A549 (cell line): ENCODE measurements around the gene DDIAS. TPM values are rescaled to one million over a fixed set of nuclear protein-coding genes. Genes with fewer than 3 reads are reported as not detected.

Experiments used
- ATAC-seq, 2 experiments: fragments of 200-7000 bp in 1 of 2; fragments of >200 bp in 1 of 2; cut with Nextera tagmentation in 1 of 2; cut with Tn5 transposase in 1 of 2; 3 replicates each; pipeline versions ENCODE4 v1.8.0 to v1.9.1; 2018 to 2020; ENCODE audit warnings: mild to moderate bottlenecking in 1 of 2, moderate library complexity in 1 of 2
- CTCF ChIA-PET: fragments of 300-600 bp; sonication (Branson Sonifier 250); formaldehyde crosslinking; extraction: SDS; loops from one replicate; lab custom pipeline; 2021; ENCODE audit warnings: antibody characterized with exemption, inconsistent platforms; lab: Yijun Ruan, JAX
- POLR2A ChIA-PET: fragments of 350-600 bp; formaldehyde crosslinking; extraction: SDS; loops from one replicate; lab custom pipeline; 2021; ENCODE audit warnings: antibody characterized with exemption, inconsistent platforms; lab: Yijun Ruan, JAX
- DNase-seq, 2 experiments: peaks; one replicate each; pipeline versions ENCODE4 v3.0.0 to v3.0.0-alpha.2; 2011 to 2016; ENCODE audit warnings: low read depth in 1 of 2, low spot score in 1 of 2
- FAIRE-seq: peaks from 2 replicates; lab custom pipeline; 2011; peaks lifted over from hg19 to GRCh38; lab: Jason Lieb, UNC
- H3K27ac ChIP-seq, 2 experiments: fragments of >200 bp; sonication (Bioruptor Twin); formaldehyde crosslinking; 3 replicates each; pipeline ENCODE4 v1.5.1; 2016 to 2017
- H3K4me1 ChIP-seq: fragments of >200 bp; sonication (Bioruptor Twin); formaldehyde crosslinking; 3 replicates; pipeline ENCODE4 v1.6.1; 2016
- H3K4me2 ChIP-seq: fragments of >200 bp; sonication (Bioruptor Twin); formaldehyde crosslinking; 3 replicates; pipeline ENCODE4 v1.6.1; 2016
- H3K4me3 ChIP-seq: fragments of >200 bp; sonication (Bioruptor Twin); formaldehyde crosslinking; 3 replicates; pipeline ENCODE4 v1.5.1; 2016
- H3K9me3 ChIP-seq: fragments of >200 bp; sonication (Bioruptor Twin); formaldehyde crosslinking; 3 replicates; pipeline ENCODE4 v1.6.1; 2016
- ATOH8 ChIP-seq: fragments of 250-450 bp; sonication (Bioruptor Pico); IDR thresholded peaks from 2 replicates; pipeline ENCODE4 v1.5.0; 2020; ENCODE audit warnings: low read depth, mild to moderate bottlenecking, moderate library complexity
- BHLHE40 ChIP-seq: IDR thresholded peaks from 2 replicates; pipeline ENCODE4 v1.6.1; 2012; ENCODE audit warnings: low read depth, low read length, inconsistent platforms
- CBX2 ChIP-seq: fragments of 200-600 bp; sonication (generic); IDR thresholded peaks from 2 replicates; pipeline ENCODE4 v1.6.1; 2016; ENCODE audit warnings: low read depth, mild to moderate bottlenecking, borderline replicate concordance
- CHD2 ChIP-seq: fragments of 150-350 bp; IDR thresholded peaks from 2 replicates; pipeline ENCODE4 v1.6.1; 2014; ENCODE audit warnings: low read length; ENCODE audit not compliant: partially characterized antibody
- CHD4 ChIP-seq: fragments of 200-600 bp; sonication (generic); IDR thresholded peaks from 2 replicates; pipeline ENCODE4 v1.6.1; 2016; ENCODE audit warnings: antibody characterized with exemption, mild to moderate bottlenecking, borderline replicate concordance
- EHMT2 ChIP-seq: fragments of 200-600 bp; sonication (generic); IDR thresholded peaks from 2 replicates; pipeline ENCODE4 v1.6.1; 2016; ENCODE audit warnings: antibody characterized with exemption, low read depth, mild to moderate bottlenecking, moderate library complexity
- EP300 ChIP-seq, 2 experiments: fragments of >200 bp; sonication (Bioruptor Twin); formaldehyde crosslinking; IDR thresholded peaks; 2 replicates in 1 of 2; 3 replicates in 1 of 2; pipeline ENCODE4 v1.6.1; 2016 to 2017
- FOSB ChIP-seq: fragments of 250-450 bp; sonication (Bioruptor Pico); IDR thresholded peaks from 2 replicates; pipeline ENCODE4 v1.5.0; 2020; ENCODE audit warnings: mild to moderate bottlenecking, moderate library complexity
- FOSL2 ChIP-seq, 2 experiments: fragments of 450-650 bp in 1 of 2; fragments of >200 bp in 1 of 2; sonication (Bioruptor Twin) in 1 of 2; formaldehyde crosslinking; IDR thresholded peaks; 2 replicates each; pipeline versions ENCODE4 v1.5.0 to v1.6.1; 2016 to 2020; ENCODE audit warnings: mild to moderate bottlenecking in 1 of 2, moderate library complexity in 1 of 2
- FOXS1 ChIP-seq: fragments of 250-450 bp; sonication (Bioruptor Pico); IDR thresholded peaks from 2 replicates; pipeline ENCODE4 v1.5.0; 2020; ENCODE audit warnings: mild to moderate bottlenecking, moderate library complexity
- GATA3 ChIP-seq: IDR thresholded peaks from 2 replicates; pipeline ENCODE4 v1.6.1; 2012; ENCODE audit warnings: borderline replicate concordance
- HES2 ChIP-seq: fragments of >200 bp; sonication (Bioruptor Twin); formaldehyde crosslinking; IDR thresholded peaks from 2 replicates; pipeline ENCODE4 v1.6.1; 2016
- HEYL ChIP-seq: fragments of 250-450 bp; sonication (Bioruptor Pico); IDR thresholded peaks from 2 replicates; pipeline ENCODE4 v1.8.0; 2021; ENCODE audit warnings: mild to moderate bottlenecking, moderate library complexity
- HOXB13 ChIP-seq: fragments of 250-450 bp; sonication (Bioruptor Pico); IDR thresholded peaks from 2 replicates; pipeline ENCODE4 v1.5.0; 2020; ENCODE audit warnings: low read depth, mild to moderate bottlenecking, moderate library complexity
- JUNB ChIP-seq: fragments of >200 bp; sonication (Bioruptor Twin); formaldehyde crosslinking; IDR thresholded peaks from 2 replicates; pipeline ENCODE4 v1.6.1; 2016
- KDM1A ChIP-seq: fragments of 200-600 bp; sonication (generic); IDR thresholded peaks from 2 replicates; pipeline ENCODE4 v1.6.1; 2016; ENCODE audit warnings: low read depth, mild to moderate bottlenecking
- MAFK ChIP-seq: fragments of 450-650 bp; IDR thresholded peaks from 2 replicates; pipeline ENCODE4 v1.6.1; 2014; ENCODE audit not compliant: partially characterized antibody
- MAX ChIP-seq: IDR thresholded peaks from 2 replicates; pipeline ENCODE4 v1.6.1; 2012
- MAZ ChIP-seq: fragments of 150-350 bp; IDR thresholded peaks from 2 replicates; pipeline ENCODE4 v1.6.1; 2014; ENCODE audit warnings: antibody characterized with exemption, low read depth, low read length, borderline replicate concordance
- NFE2L2 ChIP-seq: fragments of 150-350 bp; conservative IDR thresholded peaks from 2 replicates; pipeline ENCODE4 v1.6.1; 2014; ENCODE audit warnings: low read length
- NR3C1 ChIP-seq: fragments of >200 bp; sonication (Bioruptor Twin); formaldehyde crosslinking; IDR thresholded peaks from 3 replicates; pipeline ENCODE4 v1.6.1; 2017
- PBX3 ChIP-seq: IDR thresholded peaks from 2 replicates; pipeline ENCODE4 v1.6.1; 2012
- PHF8 ChIP-seq: fragments of 200-600 bp; sonication (generic); IDR thresholded peaks from 2 replicates; pipeline ENCODE4 v1.6.1; 2016; ENCODE audit warnings: low read depth, mild to moderate bottlenecking, antibody characterized with exemption, moderate library complexity, borderline replicate concordance
- RARB ChIP-seq: fragments of 250-450 bp; sonication (Bioruptor Pico); IDR thresholded peaks from 2 replicates; pipeline ENCODE4 v1.8.0; 2021; ENCODE audit warnings: mild to moderate bottlenecking, moderate library complexity
- REST ChIP-seq: fragments of 200-600 bp; sonication (generic); IDR thresholded peaks from 2 replicates; pipeline ENCODE4 v1.6.1; 2016; ENCODE audit warnings: antibody characterized with exemption, mild to moderate bottlenecking, moderate library complexity
- RFX5 ChIP-seq: fragments of 450-650 bp; IDR thresholded peaks from 2 replicates; pipeline ENCODE4 v1.7.1; 2014; ENCODE audit warnings: antibody characterized with exemption, mild to moderate bottlenecking, moderate library complexity
- TFCP2L1 ChIP-seq: fragments of 250-450 bp; sonication (Bioruptor Pico); IDR thresholded peaks from 2 replicates; pipeline ENCODE4 v1.5.0; 2021; ENCODE audit warnings: mild to moderate bottlenecking
- TP53 ChIP-seq: fragments of 250-450 bp; sonication (Bioruptor Pico); IDR thresholded peaks from 2 replicates; pipeline ENCODE4 v1.5.0; 2021; ENCODE audit warnings: mild to moderate bottlenecking, moderate library complexity
- ZC3H11A ChIP-seq: fragments of 450-650 bp; IDR thresholded peaks from 2 replicates; pipeline ENCODE4 v1.6.1; 2014; ENCODE audit warnings: antibody characterized with exemption, mild to moderate bottlenecking
- ZFP36 ChIP-seq: fragments of 450-650 bp; IDR thresholded peaks from 2 replicates; pipeline ENCODE4 v1.6.1; 2014; ENCODE audit warnings: borderline replicate concordance; ENCODE audit not compliant: partially characterized antibody
- ZNF302 ChIP-seq: fragments of 250-450 bp; sonication (Bioruptor Pico); IDR thresholded peaks from 2 replicates; pipeline ENCODE4 v1.9.0; 2021; ENCODE audit warnings: inconsistent platforms, mild to moderate bottlenecking, moderate library complexity
- WGBS: methylation state at CpG from one replicate; pipeline ENCODE4 v1.1.6; 2017; ENCODE audit errors: missing lambda C conversion rate; 5-methylcytosine and 5-hydroxymethylcytosine counted together
- polyA minus RNA-seq: library from RNA; depleted of rRNA, polyadenylated mRNA; stranded (reverse); fragments of >200 nt; gene quantifications from 2 replicates; pipeline ENCODE4 v1.2.3, GENCODE V29; 2011; rRNA and poly(A)+ RNA removed
- polyA plus RNA-seq, 4 experiments: library from polyadenylated mRNA; depleted of rRNA in 3 of 4; stranded (reverse); fragments of >200 nt; fragmentation: RNase III in 1 of 4; extraction: RNeasy Plus Mini Kit Qiagen cat#74134 plus additional on column Dnase treatment in 1 of 4; gene quantifications; 2 replicates in 3 of 4; 3 replicates in 1 of 4; pipeline ENCODE4 v1.2.3, GENCODE V29; 2011 to 2017
- TF ChIP-seq, protein P1 (sequence below): IDR thresholded peaks from 2 replicates; pipeline ENCODE4 v1.6.1; 2012; ENCODE audit warnings: low read depth, borderline replicate concordance

DDIAS gene
- polyA plus RNA-seq (2011; rRNA removed), result 19.9 and 23.9 TPM in 2 replicates
- 9.1 and 11.7 TPM in 2 replicates for polyA plus RNA-seq (2012; cell fraction: cytosol; rRNA removed)
- polyA plus RNA-seq (2012; cell fraction: nucleus; rRNA removed), result 4.8 and 6.5 TPM in 2 replicates
- 14.7 to 19.6 TPM (median 16.1 TPM) in 3 replicates for polyA plus RNA-seq (2017; fragmentation: RNase III; extraction: RNeasy Plus Mini Kit Qiagen cat#74134 plus additional on column Dnase treatment)
- polyA minus RNA-seq, result 19.2 and 37.9 TPM in 2 replicates

- FAIRE-seq (no peak), DNase-seq (peak; percentile 92 to 98), ATAC-seq (peak; percentile 71 to 85)
- Histone ChIP-seq H3K27ac (peak within 1 kb of the TSS; percentile 81 to 93), H3K4me2 (peak within 1 kb of the TSS; percentile 95), H3K4me1 (peaks cover 13% of the 10 kb centered on the region), H3K9me3 (no peaks in the 10 kb centered on the region), H3K4me3 (peak within 1 kb of the TSS; percentile 72)
- ChIA-PET CTCF (interaction anchor here (0.6 to 3.9 kb wide), 13 partner anchors 10 to 919 kb away, joined by 3 to 32 read pairs (median 5); partner anchors contain the start of gene RAB30), POLR2A (interaction anchor here (0.6 to 2.3 kb wide), 10 partner anchors 14 to 384 kb away, joined by 3 to 34 read pairs (median 4); partner anchors contain the start of genes CCDC90B, PCF11 and RAB30)
- WGBS, result under 1% methylated on average over 42 of the region's 49 CpGs
- TF ChIP-seq NFE2L2 (no peak), TFCP2L1 (CRISPR knock-in tag) (no peak), PHF8 (peak; percentile 61; the same call in 1 of the 2 replicates), REST (no peak), BHLHE40 (peak; percentile 79), JUNB (no peak), FOXS1 (CRISPR knock-in tag) (no peak), TP53 (CRISPR knock-in tag) (peak; percentile 56; the same call in 1 of the 2 replicates), CHD2 (no peak), PBX3 (no peak), ZNF302 (CRISPR knock-in tag) (no peak), GATA3 (no peak), FOSB (CRISPR knock-in tag) (no peak), ZFP36 (no peak), CHD4 (no peak), HES2 (no peak), ZC3H11A (no peak), HEYL (CRISPR knock-in tag) (no peak), MAFK (no peak), RARB (CRISPR knock-in tag) (no peak), EP300 (IDR thresholded peaks at IDR 0.05) (no peak), FOSL2 (IDR thresholded peaks at IDR 0.05) (no peak), FOSL2 (CRISPR knock-in tag; IDR thresholded peaks at IDR 0.05) (no peak), ATOH8 (CRISPR knock-in tag) (no peak), RFX5 (peak; percentile 65; the same call in 1 of the 2 replicates), NR3C1 (no peak), MAX (peak; percentile 94), MAZ (no peak), HOXB13 (no peak), EHMT2 (no peak), KDM1A (peak; percentile 4; the same call in 1 of the 2 replicates), CBX2 (no peak)
- TF ChIP-seq, protein P1, sequence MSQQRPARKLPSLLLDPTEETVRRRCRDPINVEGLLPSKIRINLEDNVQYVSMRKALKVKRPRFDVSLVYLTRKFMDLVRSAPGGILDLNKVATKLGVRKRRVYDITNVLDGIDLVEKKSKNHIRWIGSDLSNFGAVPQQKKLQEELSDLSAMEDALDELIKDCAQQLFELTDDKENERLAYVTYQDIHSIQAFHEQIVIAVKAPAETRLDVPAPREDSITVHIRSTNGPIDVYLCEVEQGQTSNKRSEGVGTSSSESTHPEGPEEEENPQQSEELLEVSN, result peak; percentile 85
Observed at GRCh38 chr11:82901165-82901921, at the start of gene DDIAS. Gene DDIAS (plus strand): TSS chr11:82901736. CDS start chr11:82914739, 13,003 bp downstream.
